Left ventricle myocardium inferior (tissue), 1 donor: ENCODE data around the gene CTU1. TPM values are rescaled to one million over a fixed set of nuclear protein-coding genes. Genes with fewer than 3 reads are reported as not detected.

ENCODE experiments used
- DNase-seq: peaks from one replicate; pipeline ENCODE4 v3.0.0-alpha.2; 2020
- H3K27ac ChIP-seq: fragments of 200-600 bp; replicated peaks from 2 replicates; pipeline ENCODE4 v1.8.0; 2021
- H3K27me3 ChIP-seq: fragments of 200-600 bp; 2 replicates; pipeline ENCODE4 v1.8.0; 2021; ENCODE audit warnings: low read depth
- H3K36me3 ChIP-seq: fragments of 200-600 bp; 2 replicates; pipeline ENCODE4 v1.8.0; 2021
- H3K4me1 ChIP-seq: fragments of 200-600 bp; 2 replicates; pipeline ENCODE4 v1.8.0; 2021
- H3K4me3 ChIP-seq: fragments of 200-600 bp; 2 replicates; pipeline ENCODE4 v1.8.0; 2021; ENCODE audit warnings: mild to moderate bottlenecking, moderate library complexity
- H3K9me3 ChIP-seq: fragments of 200-600 bp; replicated peaks from 2 replicates; pipeline ENCODE4 v1.8.0; 2021
- CTCF ChIP-seq: fragments of 200-600 bp; IDR thresholded peaks from 2 replicates; pipeline ENCODE4 v1.8.0; 2021; ENCODE audit warnings: antibody characterized with exemption, mild to moderate bottlenecking, borderline replicate concordance
- intact Hi-C: fragments of 100-400 bp; cut with micrococcal nuclease; formaldehyde crosslinking; loops from one replicate; pipeline ENCODE4 v1.11.0; 2022
- total RNA-seq: library from RNA; stranded (reverse); fragmentation: NEBNext Ultra II Directional; extraction: Animal tissue kit (Norgen Biotek cat#: 25700); gene quantifications from one replicate; pipeline ENCODE4 v1.2.1, GENCODE V29; 2021
- donor health status: DM: no; HTN: yes; CAD: no; lungs with severe emphysema.

CTU1 gene
- total RNA-seq, 1 donor from 2014 or later: 4.4 TPM

- no peaks in the 10 kb centered on the region for H3K27me3 ChIP-seq
- intact Hi-C loops: no loop called here
- no peaks in the 10 kb centered on the region for H3K9me3 ChIP-seq
- DNase-seq: no peak
- no peak for TF ChIP-seq CTCF
- no peak overlapping the region for H3K4me3 ChIP-seq
- no peaks in the 10 kb centered on the region for H3K4me1 ChIP-seq
- no peak overlapping the region for H3K27ac ChIP-seq
- no peaks in the 10 kb centered on the region for H3K36me3 ChIP-seq
Measured at GRCh38 chr19:51093510-51094345, 14.5 kb downstream of the CTU1 start.

DNA sequence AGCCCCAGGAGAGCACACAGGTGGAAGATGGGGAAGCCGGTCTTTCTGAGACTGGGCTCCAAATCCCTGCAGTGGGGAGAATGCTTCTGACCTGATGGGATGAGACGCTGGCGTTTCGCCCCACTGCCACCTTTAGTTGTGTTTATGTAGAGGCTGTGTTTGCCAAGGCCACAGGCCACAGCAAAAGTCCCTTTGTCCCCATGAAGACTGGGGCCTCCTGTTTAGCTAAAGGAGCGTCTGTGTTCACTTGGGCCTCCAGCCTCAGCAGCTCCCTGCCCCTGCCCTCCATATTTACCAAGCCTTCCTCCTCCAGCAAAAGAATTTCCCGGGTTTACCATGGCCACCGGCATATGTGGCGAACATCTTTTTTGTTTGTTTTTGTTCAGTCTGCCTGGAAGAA is 15.1 kb downstream of the CTU1 start:
- Histone ChIP-seq H3K9me3 (no peaks in the 10 kb centered on the region), H3K36me3 (no peaks in the 10 kb centered on the region), H3K4me1 (no peaks in the 10 kb centered on the region), H3K27me3 (no peaks in the 10 kb centered on the region), H3K27ac (no peak overlapping the region), H3K4me3 (no peak overlapping the region)
- no peak for DNase-seq
- intact Hi-C loops: no loop called here
- no peak for TF ChIP-seq CTCF

DNA sequence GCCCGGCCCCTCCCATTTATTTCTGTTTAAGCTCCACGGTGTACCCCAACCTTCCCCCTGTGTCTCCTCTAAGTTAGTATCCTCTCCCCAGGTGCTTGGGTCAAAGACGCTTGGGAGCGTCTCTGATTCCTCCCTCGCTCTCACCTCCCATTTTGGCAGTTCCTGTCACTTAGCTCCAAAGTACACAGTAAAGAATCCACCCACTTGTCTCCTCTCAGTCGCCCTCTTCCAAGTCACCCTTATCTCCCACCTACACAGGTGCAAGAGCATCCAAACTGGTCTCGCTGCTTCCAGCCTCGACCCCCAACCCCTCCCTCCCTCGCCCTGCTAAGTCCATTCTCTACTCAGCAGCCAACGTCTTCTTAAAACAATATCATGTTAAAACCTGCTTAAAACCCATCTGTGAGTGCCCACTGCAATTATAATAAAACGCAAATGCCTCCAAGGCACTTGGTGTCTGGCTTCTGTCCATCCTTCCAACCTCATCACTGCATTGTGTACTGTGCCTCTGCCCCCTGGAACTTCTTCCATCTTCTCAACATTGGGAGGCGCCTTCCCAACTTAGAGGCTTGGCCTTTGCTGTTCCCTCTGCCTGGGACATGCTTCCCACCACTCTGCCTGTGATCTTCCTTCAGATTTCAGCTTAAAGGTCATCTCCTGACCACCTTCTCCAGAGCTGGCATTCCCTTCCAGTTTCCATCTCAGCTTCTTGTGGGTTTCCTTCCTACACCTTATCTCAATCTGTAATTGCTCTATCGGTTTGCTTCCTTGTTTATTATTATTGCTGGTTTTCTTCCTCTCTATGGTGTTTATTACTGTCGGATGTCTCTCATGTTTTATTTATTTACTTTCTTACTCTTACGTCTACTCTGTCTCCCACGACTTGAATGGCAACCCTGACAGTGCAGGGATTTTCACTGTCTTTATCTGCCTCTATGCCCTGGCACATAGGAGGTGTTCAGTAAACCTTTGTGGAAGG is 16.0 kb downstream of the CTU1 start:
- Histone ChIP-seq H3K27me3 (no peaks in the 10 kb centered on the region), H3K27ac (no peak overlapping the region), H3K4me1 (no peaks in the 10 kb centered on the region), H3K4me3 (no peak overlapping the region), H3K36me3 (no peaks in the 10 kb centered on the region), H3K9me3 (no peaks in the 10 kb centered on the region)
- intact Hi-C loops: no loop called here
- no peak for DNase-seq
- TF ChIP-seq CTCF: no peak

- no peaks in the 10 kb centered on the region for H3K4me1 ChIP-seq
- intact Hi-C loops: no loop called here
- DNase-seq: no peak
- TF ChIP-seq CTCF: no peak
- H3K9me3 ChIP-seq: no peaks in the 10 kb centered on the region
- H3K27ac ChIP-seq: no peak overlapping the region
- no peaks in the 10 kb centered on the region for H3K27me3 ChIP-seq
- no peak overlapping the region for H3K4me3 ChIP-seq
- no peaks in the 10 kb centered on the region for H3K36me3 ChIP-seq
Measured at GRCh38 chr19:51091126-51091525, 17.1 kb downstream of the CTU1 start.

DNA sequence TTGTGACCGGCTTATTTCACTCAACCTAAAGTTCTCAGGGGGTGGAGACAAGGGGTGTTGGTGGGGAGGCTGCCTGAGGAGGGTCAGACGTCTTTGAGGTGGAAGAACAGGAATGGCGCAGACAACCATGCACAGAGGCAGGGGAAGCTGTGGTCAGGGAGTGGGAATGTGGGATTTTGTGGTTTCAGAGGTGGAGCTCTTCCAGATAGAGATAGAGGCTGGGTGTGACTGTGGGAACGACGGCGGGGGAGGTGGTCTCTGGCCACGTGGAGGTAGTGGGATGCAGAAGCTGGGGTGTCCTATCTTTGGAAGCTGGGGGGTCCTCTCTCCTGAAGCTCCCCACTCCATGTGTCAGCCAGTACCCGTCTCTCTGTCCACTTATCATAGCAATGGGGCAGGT is 17.7 kb downstream of the CTU1 start:
- H3K9me3 ChIP-seq: no peaks in the 10 kb centered on the region
- no peak overlapping the region for H3K27ac ChIP-seq
- DNase-seq: no peak
- H3K4me3 ChIP-seq: no peak overlapping the region
- intact Hi-C loops: no loop called here
- no peaks in the 10 kb centered on the region for H3K4me1 ChIP-seq
- no peaks in the 10 kb centered on the region for H3K27me3 ChIP-seq
- no peaks in the 10 kb centered on the region for H3K36me3 ChIP-seq
- TF ChIP-seq CTCF: no peak
